SHP77 treated with DMSO at 0.1 percent for 48 hours (cell line): Measurements from ENCODE around the gene CES1.
"Not testable (repeated sequence)": the region's sequence is repeated elsewhere in the genome, so short reads cannot be mapped to it uniquely, and the experiment has no call there.

Source experiments
- DNase-seq: peaks from one replicate; lab custom pipeline; 2025; lab: John Stamatoyannopoulos, UW

The CES1 gene

GRCh38 chr16:55832773-55833691 is at the start of gene CES1:
Gene CES1, minus strand, starts transcription at chr16:55833096. Its CDS starts 41 bp downstream, at chr16:55833055.
- DNase-seq, result no peak

- DNase-seq, result no peak
Measured at GRCh38 chr16:55876854-55877253, 44.0 kb upstream of the CES1 start.

- DNase-seq, result no peak
Measured at GRCh38 chr16:55875273-55875672, 42.4 kb upstream of the CES1 start, which contains the start of gene CES5A. Gene CES5A, minus strand, starts transcription at chr16:55875373. Its CDS starts 152 bp downstream, at chr16:55875221.

GRCh38 chr16:55873122-55873521 is 40.2 kb upstream of the CES1 start:
- DNase-seq, result no peak

GRCh38 chr16:55872130-55872529 is 39.2 kb upstream of the CES1 start:
- DNase-seq, result no peak

- no peak for DNase-seq
Measured at GRCh38 chr16:55871411-55872038, 38.6 kb upstream of the CES1 start.

GRCh38 chr16:55868980-55869379 is 36.1 kb upstream of the CES1 start:
- no peak for DNase-seq

GRCh38 chr16:55868137-55868536 is 35.2 kb upstream of the CES1 start:
- DNase-seq, result no peak

- DNase-seq, result no peak
Measured at GRCh38 chr16:55861288-55861687, 28.4 kb upstream of the CES1 start.

- DNase-seq, result not testable (repeated sequence)
Measured at GRCh38 chr16:55857650-55858049, 24.8 kb upstream of the CES1 start.

GRCh38 chr16:55856950-55857349 is 24.1 kb upstream of the CES1 start:
- no peak for DNase-seq

GRCh38 chr16:55853114-55853513 is 20.2 kb upstream of the CES1 start:
- DNase-seq, result no peak

GRCh38 chr16:55849536-55849935 is 16.6 kb upstream of the CES1 start:
- no peak for DNase-seq

GRCh38 chr16:55846598-55847346 is 13.9 kb upstream of the CES1 start:
- no peak for DNase-seq

- DNase-seq, result no peak
Measured at GRCh38 chr16:55843105-55843395, 10.2 kb upstream of the CES1 start.

- peak; percentile 5 for DNase-seq
Measured at GRCh38 chr16:55842369-55843104, 9.6 kb upstream of the CES1 start.

- no peak for DNase-seq
Measured at GRCh38 chr16:55839115-55839514, 6.2 kb upstream of the CES1 start.

- DNase-seq, result no peak
Measured at GRCh38 chr16:55836158-55836611, 3.3 kb upstream of the CES1 start.

GRCh38 chr16:55835581-55835980 is 2.7 kb upstream of the CES1 start:
- no peak for DNase-seq

GRCh38 chr16:55835173-55835572 is 2.3 kb upstream of the CES1 start:
- not testable (repeated sequence) for DNase-seq

- DNase-seq, result no peak
Measured at GRCh38 chr16:55834049-55834448, 1.2 kb upstream of the CES1 start.

- DNase-seq, result no peak
Measured at GRCh38 chr16:55832425-55832772, 497 bp downstream of the CES1 start.
